OCI-LY1 (cell line): Measurements from ENCODE around the gene PEX6.

ENCODE experiments used
- H2AFZ ChIP-seq: fragments of 200-600 bp; sonication (generic), shearing (Covaris generic); 2 replicates; pipeline ENCODE4 v1.6.0; 2014; ENCODE audit warnings: antibody characterized with exemption, mild to moderate bottlenecking, low read length
- H3F3A ChIP-seq: fragments of 200-600 bp; sonication (generic), shearing (Covaris generic); 2 replicates; pipeline ENCODE4 v1.6.0; 2014; ENCODE audit warnings: mild to moderate bottlenecking, antibody characterized with exemption, low read length, moderate library complexity; ENCODE audit not compliant: insufficient read depth
- H3K27ac ChIP-seq: fragments of 200-600 bp; sonication (generic); 2 replicates; pipeline ENCODE4 v1.5.1; 2014; ENCODE audit warnings: low read length, mixed run types, mild to moderate bottlenecking, low read depth; ENCODE audit not compliant: poor library complexity, severe bottlenecking
- H3K27me3 ChIP-seq: fragments of 200-600 bp; sonication (generic); 2 replicates; pipeline ENCODE4 v1.6.0; 2014; ENCODE audit warnings: antibody characterized with exemption, mild to moderate bottlenecking, low read length, moderate library complexity; ENCODE audit not compliant: insufficient read depth
- H3K36me3 ChIP-seq: fragments of 200-600 bp; sonication (generic); 2 replicates; pipeline ENCODE4 v1.6.1; 2014; ENCODE audit warnings: mild to moderate bottlenecking, antibody characterized with exemption, low read length, moderate library complexity, mixed read lengths; ENCODE audit not compliant: insufficient read depth
- H3K4me1 ChIP-seq: fragments of 200-600 bp; sonication (generic); 2 replicates; pipeline ENCODE4 v1.5.1; 2014; ENCODE audit warnings: mild to moderate bottlenecking, low read length, moderate library complexity; ENCODE audit not compliant: insufficient read depth, severe bottlenecking
- H3K4me2 ChIP-seq: fragments of 200-600 bp; sonication (generic), shearing (Covaris generic); 2 replicates; pipeline ENCODE4 v1.6.1; 2014; ENCODE audit warnings: low read length
- H3K4me3 ChIP-seq: fragments of 200-600 bp; sonication (generic); 2 replicates; pipeline ENCODE4 v1.5.1; 2014; ENCODE audit warnings: low read length, low read depth, mild to moderate bottlenecking, mixed read lengths; ENCODE audit not compliant: poor library complexity, severe bottlenecking
- H3K79me2 ChIP-seq: fragments of 200-600 bp; shearing (Covaris generic); 2 replicates; pipeline ENCODE4 v1.6.1; 2016; ENCODE audit warnings: mixed run types, low read length, mixed read lengths; ENCODE audit not compliant: insufficient read depth
- H3K9ac ChIP-seq: fragments of 200-600 bp; sonication (generic), shearing (Covaris generic); 2 replicates; pipeline ENCODE4 v1.6.1; 2014; ENCODE audit warnings: mild to moderate bottlenecking, low read length, mixed read lengths
- H3K9me2 ChIP-seq: fragments of 200-600 bp; sonication (generic), shearing (Covaris generic); 2 replicates; pipeline ENCODE4 v1.6.1; 2014; ENCODE audit warnings: low read depth, mild to moderate bottlenecking, low read length, mixed read lengths
- H3K9me3 ChIP-seq: fragments of 200-600 bp; shearing (Covaris generic); 2 replicates; pipeline ENCODE4 v1.6.1; 2014; ENCODE audit warnings: low read length, mixed read lengths
- H4K20me1 ChIP-seq: fragments of 200-600 bp; sonication (generic), shearing (Covaris generic); 2 replicates; pipeline ENCODE4 v1.6.0; 2016; ENCODE audit warnings: mild to moderate bottlenecking, low read length; ENCODE audit not compliant: insufficient read depth
- EZH2 ChIP-seq: fragments of 200-600 bp; sonication (generic), shearing (Covaris generic); IDR thresholded peaks from 2 replicates; pipeline ENCODE4 v1.8.0; 2017; ENCODE audit warnings: borderline replicate concordance, mixed run types, mild to moderate bottlenecking, antibody characterized with exemption, low read length, moderate library complexity, mixed read lengths
- TF ChIP-seq, protein P1 (sequence below): fragments of 200-600 bp; sonication (generic), shearing (Covaris generic); IDR thresholded peaks from 2 replicates; pipeline ENCODE4 v1.5.1; 2017; ENCODE audit warnings: mild to moderate bottlenecking, antibody characterized with exemption, low read length, moderate library complexity, mixed read lengths

The PEX6 gene

DNA sequence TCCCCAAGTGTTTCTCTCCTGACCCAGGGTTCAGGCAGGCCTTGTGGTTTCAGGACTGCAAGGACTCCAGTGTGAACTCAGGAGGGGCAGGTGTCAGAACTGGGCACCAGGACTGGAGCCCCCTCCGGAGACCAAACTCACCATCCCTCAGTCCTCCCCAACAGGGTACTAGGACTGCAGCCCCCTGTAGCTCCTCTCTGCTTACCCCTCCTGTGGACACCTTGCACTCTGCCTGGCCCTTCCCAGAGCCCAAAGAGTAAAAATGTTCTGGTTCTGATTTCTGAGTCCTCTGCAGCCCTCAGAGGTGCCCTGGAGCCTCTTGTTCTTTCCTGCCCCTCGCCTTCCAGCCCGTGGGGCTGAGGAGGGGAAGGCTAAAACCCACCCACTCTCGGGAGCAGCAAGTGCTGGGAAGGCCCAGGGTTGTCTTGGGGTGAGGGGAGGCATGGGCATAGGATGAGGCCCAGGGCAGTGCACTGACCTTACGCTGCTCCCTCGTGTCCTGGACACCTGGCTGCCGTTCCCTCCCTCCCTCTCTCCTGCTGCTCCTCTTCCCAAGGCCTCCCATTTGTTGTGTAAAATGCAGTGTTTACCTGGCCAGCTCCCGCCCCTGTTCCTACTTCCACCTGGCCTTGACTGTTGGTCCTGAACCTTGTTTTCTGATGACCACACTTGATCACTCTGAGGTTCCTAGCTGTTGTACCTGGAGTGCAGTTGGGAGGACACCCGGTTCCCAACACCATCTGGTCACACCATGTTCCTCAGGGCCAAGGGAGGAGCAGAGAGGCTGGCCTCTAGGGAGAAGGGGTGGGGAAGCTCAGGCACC, 39.8 kb downstream of the PEX6 start:
- Histone ChIP-seq H3K4me2 (no peak overlapping the region), H3K79me2 (no peaks in the 10 kb centered on the region), H3F3A (no peaks in the 10 kb centered on the region), H3K9ac (no peak overlapping the region), H3K9me3 (no peaks in the 10 kb centered on the region), H3K27ac (no peak overlapping the region), H3K36me3 (peaks cover 77% of the 10 kb centered on the region), H3K4me1 (no peaks in the 10 kb centered on the region), H3K9me2 (no peaks in the 10 kb centered on the region), H3K4me3 (no peak overlapping the region), H4K20me1 (no peaks in the 10 kb centered on the region), H3K27me3 (no peaks in the 10 kb centered on the region), H2AFZ (no peak overlapping the region)
- TF ChIP-seq, protein P1, sequence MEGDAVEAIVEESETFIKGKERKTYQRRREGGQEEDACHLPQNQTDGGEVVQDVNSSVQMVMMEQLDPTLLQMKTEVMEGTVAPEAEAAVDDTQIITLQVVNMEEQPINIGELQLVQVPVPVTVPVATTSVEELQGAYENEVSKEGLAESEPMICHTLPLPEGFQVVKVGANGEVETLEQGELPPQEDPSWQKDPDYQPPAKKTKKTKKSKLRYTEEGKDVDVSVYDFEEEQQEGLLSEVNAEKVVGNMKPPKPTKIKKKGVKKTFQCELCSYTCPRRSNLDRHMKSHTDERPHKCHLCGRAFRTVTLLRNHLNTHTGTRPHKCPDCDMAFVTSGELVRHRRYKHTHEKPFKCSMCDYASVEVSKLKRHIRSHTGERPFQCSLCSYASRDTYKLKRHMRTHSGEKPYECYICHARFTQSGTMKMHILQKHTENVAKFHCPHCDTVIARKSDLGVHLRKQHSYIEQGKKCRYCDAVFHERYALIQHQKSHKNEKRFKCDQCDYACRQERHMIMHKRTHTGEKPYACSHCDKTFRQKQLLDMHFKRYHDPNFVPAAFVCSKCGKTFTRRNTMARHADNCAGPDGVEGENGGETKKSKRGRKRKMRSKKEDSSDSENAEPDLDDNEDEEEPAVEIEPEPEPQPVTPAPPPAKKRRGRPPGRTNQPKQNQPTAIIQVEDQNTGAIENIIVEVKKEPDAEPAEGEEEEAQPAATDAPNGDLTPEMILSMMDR, result no peak

DNA sequence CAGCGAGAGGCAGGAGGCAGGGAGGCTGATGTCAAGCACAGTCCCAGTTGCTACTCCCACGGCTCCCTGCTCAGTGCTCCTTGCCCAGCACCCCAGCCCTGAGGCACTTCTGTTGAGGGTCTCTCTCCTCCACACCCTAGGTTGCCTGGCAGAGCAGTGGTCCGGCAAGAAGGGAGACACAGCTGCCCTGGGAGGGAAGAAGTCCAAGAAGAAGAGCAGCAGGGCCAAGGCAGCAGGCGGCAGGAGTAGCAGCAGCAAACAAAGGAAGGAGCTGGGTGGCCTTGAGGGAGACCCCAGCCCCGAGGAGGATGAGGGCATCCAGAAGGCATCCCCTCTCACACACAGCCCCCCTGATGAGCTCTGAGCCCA, 40.6 kb downstream of the PEX6 start:
- Histone ChIP-seq H3F3A (no peaks in the 10 kb centered on the region), H2AFZ (no peak overlapping the region), H4K20me1 (no peaks in the 10 kb centered on the region), H3K9ac (no peak overlapping the region), H3K4me2 (no peak overlapping the region), H3K36me3 (peaks cover 75% of the 10 kb centered on the region), H3K27ac (no peak overlapping the region), H3K27me3 (no peaks in the 10 kb centered on the region), H3K4me1 (no peaks in the 10 kb centered on the region), H3K79me2 (no peaks in the 10 kb centered on the region), H3K9me2 (no peaks in the 10 kb centered on the region), H3K4me3 (no peak overlapping the region), H3K9me3 (no peaks in the 10 kb centered on the region)
- no peak for TF ChIP-seq EZH2
- TF ChIP-seq, protein P1, result no peak

DNA sequence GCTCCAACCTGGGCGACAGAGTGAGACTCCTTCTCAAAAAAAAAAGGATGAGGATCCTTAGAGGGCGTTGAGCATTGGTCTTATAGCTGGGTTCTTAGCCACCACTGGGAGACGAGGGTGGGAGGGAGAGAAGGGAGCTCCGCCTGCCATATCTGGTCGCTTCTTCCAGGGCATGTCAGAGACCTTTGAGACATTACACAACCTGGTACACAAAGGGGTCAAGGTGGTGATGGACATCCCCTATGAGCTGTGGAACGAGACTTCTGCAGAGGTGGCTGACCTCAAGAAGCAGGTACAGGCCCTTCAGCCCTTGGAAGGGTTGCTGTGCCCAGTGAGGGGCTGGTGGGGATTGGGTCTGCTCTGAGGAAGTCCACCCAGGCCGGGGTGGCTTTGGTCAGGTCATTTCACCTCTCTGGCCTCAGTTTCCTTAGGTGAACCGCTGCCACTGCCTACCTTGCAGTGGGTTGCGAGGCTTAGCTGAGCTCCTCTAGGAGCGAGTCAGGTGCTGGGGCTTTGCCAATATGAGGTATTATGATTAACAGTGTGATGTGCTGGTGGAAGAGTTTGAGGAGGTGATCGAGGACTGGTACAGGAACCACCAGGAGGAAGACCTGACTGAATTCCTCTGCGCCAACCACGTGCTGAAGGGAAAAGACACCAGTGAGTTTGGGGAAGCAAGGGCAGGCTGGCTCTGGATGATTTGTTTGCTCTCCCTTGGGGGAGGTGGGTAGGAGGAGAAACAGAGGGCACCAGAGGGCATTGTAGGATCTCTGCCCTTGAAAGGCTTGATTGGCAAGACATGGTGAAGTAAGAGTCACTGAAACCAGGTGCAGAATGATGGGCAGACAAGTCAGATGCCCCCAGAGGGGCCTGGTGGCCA, 41.2 kb downstream of the PEX6 start:
- Histone ChIP-seq H3F3A (no peaks in the 10 kb centered on the region), H3K79me2 (no peaks in the 10 kb centered on the region), H3K4me3 (no peak overlapping the region), H4K20me1 (no peaks in the 10 kb centered on the region), H3K36me3 (peaks cover 74% of the 10 kb centered on the region), H3K9me2 (no peaks in the 10 kb centered on the region), H2AFZ (no peak overlapping the region), H3K4me1 (no peaks in the 10 kb centered on the region), H3K9me3 (no peaks in the 10 kb centered on the region), H3K9ac (no peak overlapping the region), H3K4me2 (no peak overlapping the region), H3K27ac (no peak overlapping the region), H3K27me3 (no peaks in the 10 kb centered on the region)
- TF ChIP-seq EZH2, result no peak
- TF ChIP-seq, protein P1, result no peak
